GM18951 (cell line): ENCODE measurements around the gene SLC35F2.
"Not testable (repeated sequence)": the region's sequence is repeated elsewhere in the genome, so short reads cannot be mapped to it uniquely, and the experiment has no call there.

Experiments used
- POLR2A ChIP-seq: IDR thresholded peaks from 4 replicates; pipeline ENCODE4 v1.6.1; 2011; ENCODE audit warnings: mild to moderate bottlenecking; ENCODE audit not compliant: insufficient read length, insufficient read depth; ENCODE audit errors: extremely low read depth
- in situ Hi-C: fragments of 300-500 bp; cut with MboI; formaldehyde crosslinking; loops from one replicate; pipeline ENCODE4 v1.12.0; 2022; ENCODE audit warnings: low sequenced_read_pairs, mixed read lengths, inconsistent platforms; ENCODE audit not compliant: unreplicated experiment

The SLC35F2 gene, protein sequence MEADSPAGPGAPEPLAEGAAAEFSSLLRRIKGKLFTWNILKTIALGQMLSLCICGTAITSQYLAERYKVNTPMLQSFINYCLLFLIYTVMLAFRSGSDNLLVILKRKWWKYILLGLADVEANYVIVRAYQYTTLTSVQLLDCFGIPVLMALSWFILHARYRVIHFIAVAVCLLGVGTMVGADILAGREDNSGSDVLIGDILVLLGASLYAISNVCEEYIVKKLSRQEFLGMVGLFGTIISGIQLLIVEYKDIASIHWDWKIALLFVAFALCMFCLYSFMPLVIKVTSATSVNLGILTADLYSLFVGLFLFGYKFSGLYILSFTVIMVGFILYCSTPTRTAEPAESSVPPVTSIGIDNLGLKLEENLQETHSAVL

DNA sequence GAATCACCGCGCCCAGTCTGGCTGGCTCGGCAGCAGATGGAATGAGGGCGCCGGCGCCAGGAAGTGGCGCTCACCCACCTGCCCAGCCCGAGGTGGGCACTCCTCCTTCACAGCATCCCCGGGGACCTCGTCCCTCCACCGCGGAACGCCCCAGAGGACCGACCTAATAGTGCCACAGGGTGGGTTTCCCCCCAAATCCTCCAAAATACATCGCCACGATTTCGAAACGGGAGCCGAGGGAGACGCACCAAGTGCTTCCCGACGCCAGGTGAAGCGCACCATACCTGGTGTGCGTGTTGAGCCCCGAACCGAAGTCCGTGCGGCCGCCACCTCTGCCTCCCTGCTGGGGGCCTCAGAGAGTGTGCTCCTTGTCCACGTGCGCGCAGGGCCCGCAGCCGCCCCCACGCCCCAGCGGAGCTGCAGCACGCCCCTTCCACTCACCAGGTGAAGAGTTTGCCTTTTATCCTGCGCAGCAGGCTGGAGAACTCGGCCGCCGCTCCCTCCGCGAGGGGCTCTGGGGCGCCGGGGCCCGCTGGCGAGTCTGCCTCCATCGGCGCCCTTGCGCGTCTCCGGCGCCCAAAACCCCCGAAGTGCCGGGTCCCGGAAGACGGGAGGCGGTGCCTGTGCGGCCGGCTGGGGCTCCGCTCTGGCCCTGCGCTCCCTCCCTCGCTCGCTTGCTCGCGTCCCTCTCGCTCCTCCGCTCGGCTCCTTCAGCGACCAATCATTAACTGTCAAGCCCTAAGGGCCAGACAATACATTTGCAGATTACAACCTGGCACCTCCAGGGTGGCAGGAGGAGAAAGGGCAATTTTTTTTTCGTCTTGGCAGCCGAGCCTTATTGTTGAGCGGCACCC, at the start of gene SLC35F2:
Gene SLC35F2 (minus strand): TSS at position 571 of the 854 bp plus-strand sequence. CDS start 20 bp downstream, at position 551.
- in situ Hi-C loops, result no loop called here

DNA sequence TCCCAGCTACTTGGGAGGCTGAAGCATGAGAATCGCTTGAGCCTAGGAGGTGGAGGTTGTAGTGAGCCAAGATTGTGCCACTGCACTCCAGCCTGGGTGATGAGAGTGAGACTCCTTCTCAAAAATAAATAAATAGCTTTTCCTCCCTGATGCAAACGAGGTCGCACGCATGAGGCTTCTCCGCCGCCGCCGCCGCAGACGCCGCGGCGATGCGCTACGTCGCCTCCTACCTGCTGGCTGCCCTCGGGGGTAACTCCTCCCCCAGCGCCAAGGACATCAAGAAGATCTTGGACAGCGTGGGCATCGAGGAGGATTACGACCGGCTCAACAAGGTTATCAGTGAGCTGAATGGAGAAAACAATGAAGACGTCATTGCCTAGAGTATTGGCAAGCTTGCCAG, 49.6 kb upstream of the SLC35F2 start:
- in situ Hi-C loops, result no loop called here
- no peak for TF ChIP-seq POLR2A

More for the DNA sequence above, at the start of gene SLC35F2:
- peak; percentile 90 for TF ChIP-seq POLR2A

DNA sequence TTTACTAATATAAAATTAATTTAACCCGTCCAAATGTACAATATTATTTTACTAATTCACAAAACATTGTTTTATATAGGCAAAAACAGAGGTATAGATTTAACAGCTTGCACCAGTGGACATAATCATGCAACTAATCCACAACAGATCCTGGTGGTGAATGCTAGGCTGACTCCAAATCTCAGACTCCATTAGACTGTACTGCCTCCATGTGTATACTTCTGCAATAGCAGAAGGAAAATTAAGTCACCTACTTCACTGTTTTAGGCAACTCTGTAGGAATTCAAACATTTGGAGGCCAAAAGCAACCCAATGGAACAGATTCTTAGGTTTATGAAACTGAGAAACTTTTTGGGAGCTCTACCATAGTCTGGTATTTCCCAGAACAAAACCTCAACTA, 39.7 kb upstream of the SLC35F2 start:
- no peak for TF ChIP-seq POLR2A
- in situ Hi-C loops, result no loop called here

DNA sequence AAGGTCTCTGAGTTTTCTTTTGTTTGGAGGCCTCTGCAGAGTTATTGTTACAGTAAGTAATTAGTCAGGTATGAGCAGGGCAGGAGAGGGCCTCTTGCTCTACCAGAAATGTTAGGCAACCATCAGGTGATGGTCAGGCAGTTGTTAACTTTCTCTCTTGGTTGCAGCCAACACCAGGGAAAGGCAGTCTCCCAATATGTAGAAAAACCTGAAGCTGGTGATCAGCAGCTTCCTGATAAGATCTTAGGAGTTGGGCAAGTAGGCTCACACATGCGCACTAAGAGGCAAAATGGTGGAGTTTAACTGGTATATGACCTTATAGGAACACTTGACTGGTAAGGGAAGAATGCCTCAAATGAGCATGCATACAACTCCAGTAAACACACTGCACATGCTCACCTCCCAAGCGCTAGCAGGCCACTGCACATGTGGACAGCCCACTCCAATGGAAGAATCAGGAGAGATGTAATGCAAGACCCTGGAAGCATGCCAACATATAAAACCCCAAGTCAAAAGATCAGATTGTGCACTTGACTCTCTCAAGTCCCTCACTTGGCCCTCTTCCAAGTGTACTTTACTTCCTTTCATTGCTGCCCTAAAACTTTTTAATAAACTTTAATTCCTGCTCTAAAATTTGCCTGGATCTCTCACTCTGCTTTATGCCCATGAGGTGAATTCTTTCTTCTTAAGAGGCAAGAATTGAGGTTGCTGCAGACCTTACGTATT, 23.7 kb upstream of the SLC35F2 start:
- TF ChIP-seq POLR2A, result no peak
- in situ Hi-C loops, result no loop called here

DNA sequence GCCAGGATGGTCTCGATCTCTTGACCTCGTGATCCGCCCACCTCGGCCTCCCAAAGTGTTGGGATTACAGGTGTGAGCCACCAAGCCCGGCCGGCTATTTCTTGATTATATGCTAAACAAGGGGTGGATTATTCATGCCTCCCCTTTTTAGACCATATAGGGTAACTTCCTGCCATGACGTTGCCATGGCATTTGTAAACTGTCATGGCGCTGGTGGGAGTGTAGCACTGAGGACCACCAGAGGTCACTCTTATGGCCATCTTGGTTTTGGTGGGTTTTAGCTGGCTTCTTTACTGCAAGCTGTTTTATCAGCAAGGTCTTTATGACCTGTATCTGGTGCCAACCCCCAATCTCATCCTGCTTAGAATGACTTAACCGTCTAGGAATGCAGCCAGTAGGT, 22.9 kb upstream of the SLC35F2 start:
- in situ Hi-C loops, result not testable (repeated sequence)

DNA sequence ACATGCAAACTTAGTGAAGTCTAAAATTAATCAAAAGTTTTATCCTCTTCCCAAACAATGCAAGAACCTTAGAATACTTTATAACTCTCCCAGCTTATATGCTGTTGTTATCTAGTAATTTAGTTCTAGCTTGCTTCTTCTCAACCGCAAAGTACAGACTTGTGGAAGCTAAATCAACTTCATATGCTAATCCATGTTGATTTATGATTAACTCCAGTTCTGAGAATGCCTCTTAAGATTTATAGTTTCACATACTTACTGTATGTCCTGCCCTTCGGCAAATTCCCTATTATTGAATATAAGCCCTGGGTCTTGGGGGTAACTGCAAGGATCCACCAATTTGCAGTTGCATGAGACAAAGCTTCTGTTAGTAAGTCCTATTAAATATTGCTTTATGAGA, 17.6 kb upstream of the SLC35F2 start:
- TF ChIP-seq POLR2A, result no peak
- in situ Hi-C loops, result no loop called here

DNA sequence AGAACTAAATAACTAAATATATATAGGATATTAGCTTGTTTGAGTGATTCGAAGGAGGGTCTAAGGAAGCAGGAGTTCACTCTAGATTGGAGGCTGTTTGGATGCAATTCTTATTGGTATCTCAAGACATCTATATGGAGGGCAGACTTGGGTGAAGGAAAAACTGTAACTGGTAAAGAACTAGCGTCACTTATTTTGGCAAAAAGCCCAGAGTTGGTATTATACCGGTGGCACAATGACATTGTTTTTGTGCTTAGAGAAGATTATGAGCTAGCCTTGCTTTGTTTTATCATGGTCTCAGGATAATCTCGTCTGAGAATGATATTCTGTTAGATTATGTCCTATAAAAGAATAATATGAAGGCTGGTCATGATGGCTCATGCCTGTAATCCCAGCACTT, 6.0 kb upstream of the SLC35F2 start:
- in situ Hi-C loops, result no loop called here

DNA sequence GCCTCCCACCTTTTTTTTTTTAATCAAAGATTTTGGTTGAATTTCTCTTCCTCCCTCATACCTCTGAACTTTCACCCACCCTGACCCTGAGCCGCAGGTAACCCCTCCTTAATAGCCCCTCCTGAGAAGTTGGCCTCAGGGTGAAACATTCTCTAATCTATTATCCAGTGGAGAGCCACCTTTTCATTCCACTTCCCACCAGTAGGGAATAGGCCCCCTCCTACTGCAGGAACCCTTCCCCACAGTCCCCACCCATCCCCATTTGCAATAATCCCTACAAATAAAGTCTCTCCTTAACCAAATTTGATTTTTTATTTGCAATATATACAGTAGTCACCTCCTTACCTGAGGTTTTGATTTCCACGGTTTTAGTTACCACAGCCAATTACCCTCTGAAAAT, 2.1 kb upstream of the SLC35F2 start:
- in situ Hi-C loops, result no loop called here
- no peak for TF ChIP-seq POLR2A

More for the DNA sequence above, 6.0 kb upstream of the SLC35F2 start:
- no peak for TF ChIP-seq POLR2A

DNA sequence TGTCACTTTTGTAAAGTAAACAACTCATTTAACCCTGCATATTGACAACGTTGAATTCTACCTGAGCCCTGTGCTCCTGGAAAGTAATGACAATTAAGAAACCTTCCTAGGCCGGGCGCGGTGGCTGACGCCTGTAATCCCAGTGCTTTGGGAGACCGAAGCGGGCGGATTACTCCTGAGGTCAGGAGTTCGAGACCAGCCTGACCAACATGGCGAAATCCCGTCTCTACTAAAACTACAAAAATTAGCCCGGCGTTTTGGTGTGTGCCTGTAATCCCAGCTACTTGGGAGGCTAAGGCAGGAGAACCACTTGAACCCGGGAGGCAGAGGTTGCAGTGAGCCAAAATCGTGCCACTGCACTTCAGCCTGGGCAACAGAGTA, 1.6 kb upstream of the SLC35F2 start:
- in situ Hi-C loops, result not testable (repeated sequence)

DNA sequence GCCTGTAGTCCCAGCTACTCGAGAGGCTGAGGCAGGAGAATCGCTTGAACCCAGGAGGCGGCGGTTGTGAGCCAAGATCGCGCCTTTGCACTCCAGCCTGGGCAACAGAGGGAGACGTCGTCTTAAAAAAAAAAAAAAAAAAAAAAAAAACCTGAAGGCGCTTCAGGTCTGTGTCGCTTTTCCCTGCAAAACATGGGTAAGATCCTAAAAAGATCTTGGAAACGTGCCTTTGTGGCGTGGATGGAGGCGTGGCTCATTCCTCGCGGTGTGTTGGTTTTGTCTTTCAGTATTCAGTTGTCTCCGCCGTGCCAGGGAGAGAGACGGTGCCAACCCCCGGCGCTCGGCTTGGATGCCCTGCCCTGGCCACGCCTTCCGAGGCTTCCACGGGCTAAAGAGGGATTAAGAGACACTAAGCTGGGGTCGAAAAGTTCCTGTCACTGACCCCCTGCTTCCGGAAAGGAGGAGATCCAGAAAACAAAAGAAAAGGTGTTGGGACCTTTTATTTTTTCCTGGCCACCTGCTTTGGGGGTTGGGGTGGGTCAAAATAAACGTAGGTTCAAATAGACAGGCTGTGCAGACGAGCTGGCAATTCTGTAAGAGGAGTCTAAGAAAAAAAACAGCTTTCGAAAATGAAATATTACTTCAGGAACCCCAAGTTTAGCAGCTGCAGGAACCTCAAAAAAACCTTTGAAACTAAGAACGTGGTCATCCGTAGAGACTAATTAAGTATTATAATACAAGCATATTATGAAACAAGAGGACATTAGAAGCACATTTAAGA, 1.1 kb upstream of the SLC35F2 start:
- no peak for TF ChIP-seq POLR2A
- in situ Hi-C loops, result no loop called here

DNA sequence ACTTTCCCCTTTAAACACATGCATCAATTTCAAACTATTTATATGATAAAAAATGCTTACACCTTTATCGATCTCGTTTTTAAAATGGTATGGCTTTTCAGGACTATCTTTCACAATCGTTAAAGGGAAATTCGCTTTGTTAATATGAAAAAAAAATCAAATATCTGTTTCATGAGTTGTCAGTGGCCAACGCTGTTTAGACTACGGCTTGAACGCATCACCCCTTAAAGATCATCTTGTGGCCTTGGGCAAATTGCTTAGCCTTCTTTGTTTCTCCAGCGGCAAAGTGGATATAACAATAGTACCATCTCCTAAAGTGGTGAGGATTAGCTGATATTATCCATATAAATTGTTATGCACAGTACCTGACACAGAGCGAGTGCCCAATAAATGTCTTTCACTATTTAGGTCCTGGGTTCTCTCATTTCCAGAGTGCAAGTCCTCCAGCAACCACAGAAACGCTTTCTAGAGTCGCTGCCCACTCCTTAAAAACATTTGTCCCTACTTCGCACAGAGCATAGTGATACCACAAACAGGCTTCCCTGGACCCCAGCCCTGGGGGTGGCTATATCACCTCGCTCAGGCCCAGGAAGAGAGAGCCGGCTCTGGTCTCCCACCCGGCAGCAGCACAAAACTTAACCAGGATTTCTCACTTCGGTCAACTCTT, 904 bp downstream of the SLC35F2 start:
- TF ChIP-seq POLR2A, result no peak
- in situ Hi-C loops, result no loop called here

DNA sequence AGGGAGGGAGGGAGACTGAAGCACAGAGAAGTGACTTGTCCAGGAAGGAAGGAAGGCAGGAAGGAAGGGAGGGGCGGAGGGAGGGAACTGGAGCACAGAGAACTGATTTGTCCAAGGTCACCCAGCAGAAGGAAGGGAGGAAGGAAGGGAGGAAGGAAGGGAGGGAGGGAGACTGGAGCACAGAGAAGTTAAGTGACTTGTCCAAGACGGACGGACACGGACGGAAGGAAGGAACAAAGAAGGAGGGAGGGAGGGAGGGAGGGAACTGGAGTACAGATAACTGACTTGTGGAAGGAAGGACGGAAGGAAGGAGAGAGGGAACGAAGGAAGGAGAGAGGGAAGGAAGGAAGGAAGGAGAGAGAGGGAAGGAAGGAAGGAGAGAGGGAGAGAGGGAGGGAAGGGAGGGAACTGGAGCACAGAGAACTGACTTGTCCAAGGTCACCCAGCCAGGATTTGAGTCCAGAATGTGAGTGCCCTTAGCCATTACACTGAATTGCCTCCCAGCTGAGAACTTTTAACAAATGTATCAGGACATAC, 1.5 kb downstream of the SLC35F2 start:
- no peak for TF ChIP-seq POLR2A
- in situ Hi-C loops, result no loop called here
